ENCODE results near the gene EXOSC7. TPM values are rescaled to one million over a fixed set of nuclear protein-coding genes. Genes with fewer than 3 reads are reported as not detected.

The EXOSC7 gene
- total RNA-seq, 1 donor from 2014 or later, result 51.2 TPM

DNA sequence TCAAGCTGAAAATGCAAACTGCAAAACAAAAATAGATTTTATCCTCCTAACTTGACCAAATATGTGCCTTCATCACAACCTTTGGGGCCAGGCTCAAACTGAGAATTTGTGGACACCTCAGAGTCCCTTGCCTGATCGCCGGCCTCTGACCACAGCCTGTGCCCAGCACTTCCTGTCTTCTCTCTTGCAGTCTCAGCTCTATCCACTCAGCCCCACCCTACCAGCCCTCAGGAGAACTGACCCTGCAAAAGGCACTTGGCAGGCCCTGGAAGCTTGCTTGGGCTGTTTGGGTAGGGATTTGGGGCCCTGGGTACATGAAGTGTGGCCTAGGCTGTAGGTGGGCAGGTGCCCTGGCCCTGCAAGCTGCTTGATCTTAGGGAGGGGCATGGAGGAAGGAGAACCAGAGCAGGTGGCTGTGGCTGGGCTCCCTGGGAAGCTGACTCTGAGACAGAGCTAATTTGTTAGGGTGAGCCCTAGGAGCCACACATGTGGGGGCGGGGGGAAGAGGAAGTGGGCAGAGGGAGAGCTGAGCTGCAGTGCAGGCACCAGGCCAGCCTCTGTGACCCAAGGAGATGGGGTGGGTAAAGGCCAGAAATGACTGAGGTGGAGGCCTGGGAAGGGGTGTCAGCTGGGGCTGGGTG lies 58.7 kb downstream of the EXOSC7 start:
- Histone ChIP-seq H3K27ac (peak overlapping the region; percentile 39 to 45), H3K36me3 (no peaks in the 10 kb centered on the region), H3K9me3 (no peaks in the 10 kb centered on the region), H3K4me1 (peaks cover 6 to 15% of the 10 kb centered on the region in 2 donors), H3K27me3 (no peaks in the 10 kb centered on the region), H3K4me3 (no peak overlapping the region)
- intact Hi-C loops (cut with DNase I), result no loop called here
- TF ChIP-seq, protein P1, sequence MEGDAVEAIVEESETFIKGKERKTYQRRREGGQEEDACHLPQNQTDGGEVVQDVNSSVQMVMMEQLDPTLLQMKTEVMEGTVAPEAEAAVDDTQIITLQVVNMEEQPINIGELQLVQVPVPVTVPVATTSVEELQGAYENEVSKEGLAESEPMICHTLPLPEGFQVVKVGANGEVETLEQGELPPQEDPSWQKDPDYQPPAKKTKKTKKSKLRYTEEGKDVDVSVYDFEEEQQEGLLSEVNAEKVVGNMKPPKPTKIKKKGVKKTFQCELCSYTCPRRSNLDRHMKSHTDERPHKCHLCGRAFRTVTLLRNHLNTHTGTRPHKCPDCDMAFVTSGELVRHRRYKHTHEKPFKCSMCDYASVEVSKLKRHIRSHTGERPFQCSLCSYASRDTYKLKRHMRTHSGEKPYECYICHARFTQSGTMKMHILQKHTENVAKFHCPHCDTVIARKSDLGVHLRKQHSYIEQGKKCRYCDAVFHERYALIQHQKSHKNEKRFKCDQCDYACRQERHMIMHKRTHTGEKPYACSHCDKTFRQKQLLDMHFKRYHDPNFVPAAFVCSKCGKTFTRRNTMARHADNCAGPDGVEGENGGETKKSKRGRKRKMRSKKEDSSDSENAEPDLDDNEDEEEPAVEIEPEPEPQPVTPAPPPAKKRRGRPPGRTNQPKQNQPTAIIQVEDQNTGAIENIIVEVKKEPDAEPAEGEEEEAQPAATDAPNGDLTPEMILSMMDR (IDR thresholded peaks at IDR 0.05), result no peak
- peak; percentile 55 to 76 for DNase-seq (ENCODE audit: low spot score in 2 of 2)

DNA sequence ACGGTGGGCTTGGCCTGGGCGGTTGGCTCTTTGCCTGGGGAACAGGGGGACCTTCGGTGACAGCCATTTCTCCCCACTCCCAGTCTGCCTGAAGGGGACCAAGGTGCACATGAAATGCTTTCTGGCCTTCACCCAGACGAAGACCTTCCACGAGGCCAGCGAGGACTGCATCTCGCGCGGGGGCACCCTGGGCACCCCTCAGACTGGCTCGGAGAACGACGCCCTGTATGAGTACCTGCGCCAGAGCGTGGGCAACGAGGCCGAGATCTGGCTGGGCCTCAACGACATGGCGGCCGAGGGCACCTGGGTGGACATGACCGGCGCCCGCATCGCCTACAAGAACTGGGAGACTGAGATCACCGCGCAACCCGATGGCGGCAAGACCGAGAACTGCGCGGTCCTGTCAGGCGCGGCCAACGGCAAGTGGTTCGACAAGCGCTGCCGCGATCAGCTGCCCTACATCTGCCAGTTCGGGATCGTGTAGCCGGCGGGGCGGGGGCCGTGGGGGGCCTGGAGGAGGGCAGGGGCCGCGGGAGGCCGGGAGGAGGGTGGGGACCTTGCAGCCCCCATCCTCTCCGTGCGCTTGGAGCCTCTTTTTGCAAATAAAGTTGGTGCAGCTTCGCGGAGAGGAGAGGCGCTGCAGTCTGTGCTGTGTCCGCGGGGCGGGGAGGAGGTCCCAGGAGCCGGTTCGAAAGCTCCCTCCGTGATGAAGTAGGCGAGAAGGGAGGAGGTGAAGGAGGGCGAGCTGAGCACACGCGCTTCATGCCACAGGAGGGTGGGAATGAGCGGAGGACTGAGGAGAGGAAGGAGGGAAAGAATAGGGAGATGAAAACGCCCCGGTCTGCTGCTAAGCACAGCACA lies 59.6 kb downstream of the EXOSC7 start:
- Histone ChIP-seq H3K9me3 (no peaks in the 10 kb centered on the region), H3K27ac (peak overlapping the region; percentile 39 to 45), H3K27me3 (no peaks in the 10 kb centered on the region), H3K36me3 (no peaks in the 10 kb centered on the region), H3K4me1 (peaks cover 6 to 15% of the 10 kb centered on the region in 2 donors), H3K4me3 (peak overlapping the region; percentile 41 to 63)
- TF ChIP-seq, protein P1 (IDR thresholded peaks at IDR 0.05), result no peak
- no peak for DNase-seq (ENCODE audit: low spot score in 2 of 2)
- intact Hi-C loops (cut with DNase I), result loop anchor here (2.0 kb wide), 1 partner anchor 463 kb away; no protein-coding TSS in a partner anchor

DNA sequence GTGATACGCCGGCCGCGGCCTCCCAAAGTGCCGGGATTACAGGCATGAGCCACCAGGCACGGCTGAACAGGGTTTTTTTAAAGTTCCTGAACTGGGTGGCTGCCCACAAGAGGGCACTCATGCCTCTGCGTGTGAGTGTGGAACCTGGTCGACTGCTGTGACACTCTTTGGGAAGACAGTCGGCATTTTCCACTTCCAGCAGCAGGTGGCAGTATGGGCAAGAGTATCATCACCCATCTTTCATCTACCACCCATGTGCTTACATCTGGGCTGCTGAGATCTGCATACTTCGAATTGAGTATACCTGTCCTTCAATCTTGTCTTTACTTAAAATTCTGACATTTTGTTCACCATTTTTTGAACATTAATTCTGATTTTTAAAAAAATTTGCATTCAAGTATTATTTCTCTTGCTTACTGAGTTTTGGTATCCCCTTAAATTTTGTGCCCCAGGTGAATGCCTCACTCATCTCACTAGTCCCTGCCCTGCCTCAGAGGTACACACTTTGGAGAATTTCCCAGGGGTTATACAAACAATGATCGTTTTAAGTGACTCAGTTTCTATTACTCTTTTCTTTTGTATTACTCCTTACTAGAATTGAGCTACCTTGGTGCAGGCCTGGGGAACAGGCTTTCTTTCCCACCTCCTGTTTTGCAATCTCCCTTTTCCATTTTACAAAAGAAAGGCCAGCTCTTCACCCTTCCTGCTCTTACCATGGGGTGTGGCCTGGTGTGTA lies 61.8 kb downstream of the EXOSC7 start:
- no peaks in the 10 kb centered on the region for H3K27me3 ChIP-seq
- peaks cover 6 to 15% of the 10 kb centered on the region in 2 donors for H3K4me1 ChIP-seq
- intact Hi-C loops (cut with DNase I), result loop anchor here (1.0 to 2.0 kb wide), 2 partner anchors 62 to 461 kb away; partner anchors contain the start of genes EXOSC7 and ZDHHC3
- no peak overlapping the region for H3K4me3 ChIP-seq
- TF ChIP-seq, protein P1 (IDR thresholded peaks at IDR 0.05), result peak; percentile 91 to 95 (median 95)
- H3K9me3 ChIP-seq, result no peaks in the 10 kb centered on the region
- no peak overlapping the region for H3K27ac ChIP-seq
- H3K36me3 ChIP-seq, result no peaks in the 10 kb centered on the region
- peak; percentile 75 to 96 for DNase-seq (ENCODE audit: low spot score in 2 of 2)

DNA sequence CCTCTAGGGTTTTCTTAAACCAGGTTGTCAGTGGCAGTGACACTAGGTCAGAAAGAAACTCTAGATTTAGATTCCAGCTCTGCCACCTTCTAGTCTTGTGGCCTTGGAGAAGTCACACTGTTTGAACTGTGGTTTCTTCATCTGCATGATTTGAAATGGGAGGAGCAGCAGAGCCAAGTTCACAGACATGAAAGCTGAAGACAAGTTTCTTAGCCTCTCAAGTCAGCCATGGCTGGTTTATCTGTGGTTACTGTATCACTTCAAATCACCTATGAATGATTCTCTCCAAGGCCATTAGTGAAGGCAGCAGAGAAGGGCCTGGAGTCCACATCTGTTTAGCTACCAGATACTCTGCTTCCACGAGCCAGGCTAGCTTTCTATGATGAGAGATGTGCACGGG lies 65.6 kb downstream of the EXOSC7 start:
- intact Hi-C loops (cut with DNase I), result loop anchor here (1.0 to 5.0 kb wide), 2 partner anchors 71 to 169 kb away; no protein-coding TSS in a partner anchor
- Histone ChIP-seq H3K27ac (no peak overlapping the region), H3K36me3 (no peaks in the 10 kb centered on the region), H3K4me3 (no peak overlapping the region), H3K9me3 (no peaks in the 10 kb centered on the region), H3K27me3 (no peaks in the 10 kb centered on the region), H3K4me1 (peaks cover 0 to under 1% of the 10 kb centered on the region in 2 donors)
- DNase-seq (ENCODE audit: low spot score in 2 of 2), result no peak
- TF ChIP-seq, protein P1 (IDR thresholded peaks at IDR 0.05), result no peak

DNA sequence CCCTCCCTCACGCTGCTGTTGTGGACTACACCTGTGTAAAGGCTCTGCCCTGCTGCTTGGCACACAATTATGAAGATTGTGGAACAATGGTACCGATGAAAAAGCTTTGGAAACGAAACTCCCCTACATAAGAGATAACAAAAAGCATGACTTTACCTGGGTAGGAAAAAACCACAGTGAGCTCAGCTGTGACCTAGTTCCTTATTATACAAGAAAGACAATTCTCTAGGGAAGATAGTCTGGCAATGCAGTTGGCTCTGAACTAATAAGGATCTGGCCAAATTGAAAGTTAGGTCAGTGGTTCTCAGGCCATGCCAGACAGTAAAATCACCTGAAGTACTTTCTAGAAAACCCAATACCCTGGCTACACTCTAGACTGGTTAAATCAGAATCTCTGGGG lies 66.1 kb downstream of the EXOSC7 start:
- Histone ChIP-seq H3K4me1 (no peaks in the 10 kb centered on the region), H3K27ac (no peak overlapping the region), H3K36me3 (no peaks in the 10 kb centered on the region), H3K27me3 (no peaks in the 10 kb centered on the region), H3K9me3 (no peaks in the 10 kb centered on the region), H3K4me3 (no peak overlapping the region)
- DNase-seq (ENCODE audit: low spot score in 2 of 2), result no peak
- TF ChIP-seq, protein P1 (IDR thresholded peaks at IDR 0.05), result no peak
- intact Hi-C loops (cut with DNase I), result loop anchor here (5.0 kb wide), 1 partner anchor 70 kb away; no protein-coding TSS in a partner anchor

All from ascending aorta (tissue), 2 donors.